MM.1S (cell line): ENCODE results near the gene PARP8.

Experiments
- DNase-seq: peaks from one replicate; pipeline ENCODE4 v3.0.0-alpha.2; 2015
- H2AFZ ChIP-seq: fragments of 300-600 bp; sonication (generic); 2 replicates; pipeline ENCODE4 v1.6.0; 2016; ENCODE audit warnings: antibody characterized with exemption, low read length
- H3F3A ChIP-seq: fragments of 300-600 bp; sonication (generic); 2 replicates; pipeline ENCODE4 v1.6.1; 2016; ENCODE audit warnings: mild to moderate bottlenecking, antibody characterized with exemption, low read length, moderate library complexity, mixed read lengths; ENCODE audit not compliant: insufficient read depth
- H3K27ac ChIP-seq: fragments of 300-600 bp; sonication (generic); 2 replicates; pipeline ENCODE4 v1.5.1; 2016; ENCODE audit warnings: mild to moderate bottlenecking, low read length
- H3K27me3 ChIP-seq: fragments of 300-600 bp; sonication (generic); replicated peaks from 2 replicates; pipeline ENCODE4 v1.6.0; 2016; ENCODE audit warnings: low read length; ENCODE audit not compliant: insufficient read depth
- H3K36me3 ChIP-seq: fragments of 300-600 bp; sonication (generic); replicated peaks from 2 replicates; pipeline ENCODE4 v1.6.1; 2016; ENCODE audit warnings: mild to moderate bottlenecking, low read length, mixed read lengths; ENCODE audit not compliant: insufficient read depth
- H3K4me1 ChIP-seq: fragments of 300-600 bp; sonication (generic); 2 replicates; pipeline ENCODE4 v1.6.1; 2016; ENCODE audit warnings: low read length, mixed read lengths
- H3K4me2 ChIP-seq: fragments of 300-600 bp; sonication (generic); 2 replicates; pipeline ENCODE4 v1.6.0; 2016; ENCODE audit warnings: low read depth, low read length
- H3K4me3 ChIP-seq: fragments of 300-600 bp; sonication (generic); 2 replicates; pipeline ENCODE4 v1.5.1; 2016; ENCODE audit warnings: low read length, mixed read lengths
- H3K79me2 ChIP-seq: fragments of 300-600 bp; sonication (generic); 2 replicates; pipeline ENCODE4 v1.6.1; 2016; ENCODE audit warnings: mixed run types, low read length, mixed read lengths
- H3K9ac ChIP-seq: fragments of 300-600 bp; sonication (generic); 2 replicates; pipeline ENCODE4 v1.6.1; 2016; ENCODE audit warnings: low read length, mixed read lengths
- H3K9me2 ChIP-seq: fragments of 300-600 bp; sonication (generic); replicated peaks from 2 replicates; pipeline ENCODE4 v1.6.1; 2016; ENCODE audit warnings: mild to moderate bottlenecking, low read length, mixed read lengths; ENCODE audit not compliant: insufficient read depth
- H3K9me3 ChIP-seq: fragments of 300-600 bp; sonication (generic); replicated peaks from 2 replicates; pipeline ENCODE4 v1.6.1; 2016; ENCODE audit warnings: mild to moderate bottlenecking, low read length, mixed read lengths; ENCODE audit not compliant: insufficient read depth
- H4K20me1 ChIP-seq: fragments of 300-600 bp; sonication (generic); 2 replicates; pipeline ENCODE4 v1.6.1; 2016; ENCODE audit warnings: mild to moderate bottlenecking, low read length, moderate library complexity, mixed read lengths; ENCODE audit not compliant: insufficient read depth
- CTCF ChIP-seq: fragments of 300-600 bp; sonication (generic); IDR thresholded peaks from 2 replicates; pipeline ENCODE4 v1.5.1; 2016; ENCODE audit warnings: antibody characterized with exemption, low read length, mixed read lengths
- EZH2 ChIP-seq: fragments of 300-600 bp; sonication (generic); optimal IDR thresholded peaks from 2 replicates; pipeline ENCODE3; 2017; ENCODE audit warnings: low read depth, mild to moderate bottlenecking, antibody characterized with exemption, low read length, mixed read lengths
- EZH2phosphoT487 ChIP-seq: fragments of 300-600 bp; sonication (generic); IDR thresholded peaks from 2 replicates; pipeline ENCODE4 v1.6.1; 2018; ENCODE audit warnings: antibody characterized with exemption, low read length

PARP8 gene

GRCh38 chr5:50799596-50799995 is 133.2 kb downstream of the PARP8 start:
- H3K36me3 ChIP-seq, result no peaks in the 10 kb centered on the region

DNA sequence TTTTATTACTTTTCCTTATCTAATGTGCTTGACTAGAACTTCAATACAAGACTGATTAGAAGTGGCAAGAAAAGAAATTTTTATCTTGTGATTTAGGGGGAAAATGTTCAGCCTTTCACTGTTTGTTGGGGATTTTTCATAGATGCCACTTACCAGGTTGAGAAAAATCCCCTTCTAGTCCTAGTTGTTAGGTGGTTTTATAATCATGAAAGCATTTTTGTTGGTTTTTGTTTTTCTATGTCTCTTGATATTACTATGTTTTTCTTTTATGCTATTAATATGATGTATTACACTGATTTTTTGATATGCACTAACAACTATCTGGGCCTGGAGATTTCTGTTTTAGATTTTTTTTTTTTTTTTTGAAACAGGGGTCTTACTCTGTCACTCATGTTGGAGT is 134.0 kb downstream of the PARP8 start:
- Histone ChIP-seq H3K27ac (no peak overlapping the region), H3K9me2 (no peaks in the 10 kb centered on the region), H3F3A (no peaks in the 10 kb centered on the region), H3K27me3 (no peaks in the 10 kb centered on the region), H3K4me1 (no peaks in the 10 kb centered on the region), H3K4me3 (no peak overlapping the region), H3K9ac (no peak overlapping the region), H3K79me2 (no peaks in the 10 kb centered on the region), H3K4me2 (no peak overlapping the region), H4K20me1 (no peaks in the 10 kb centered on the region), H2AFZ (no peak overlapping the region), H3K9me3 (no peaks in the 10 kb centered on the region), H3K36me3 (no peaks in the 10 kb centered on the region)
- no peak for TF ChIP-seq CTCF
- TF ChIP-seq EZH2phosphoT487, result no peak
- TF ChIP-seq EZH2, result no peak
- DNase-seq, result no peak

More at GRCh38 chr5:50799596-50799995, 133.2 kb downstream of the PARP8 start:
- Histone ChIP-seq H3F3A (no peaks in the 10 kb centered on the region), H3K4me3 (no peak overlapping the region), H3K4me2 (no peak overlapping the region), H3K79me2 (no peaks in the 10 kb centered on the region), H3K4me1 (no peaks in the 10 kb centered on the region), H3K27me3 (no peaks in the 10 kb centered on the region), H3K9me2 (no peaks in the 10 kb centered on the region), H4K20me1 (no peaks in the 10 kb centered on the region), H3K9me3 (no peaks in the 10 kb centered on the region), H3K27ac (no peak overlapping the region), H3K9ac (no peak overlapping the region), H2AFZ (no peak overlapping the region)
- TF ChIP-seq CTCF, result no peak
- no peak for TF ChIP-seq EZH2phosphoT487
- no peak for TF ChIP-seq EZH2
- DNase-seq, result no peak

GRCh38 chr5:50807661-50808060 is 141.2 kb downstream of the PARP8 start:
- H3K9me2 ChIP-seq, result no peaks in the 10 kb centered on the region
- no peaks in the 10 kb centered on the region for H3K36me3 ChIP-seq
- H3F3A ChIP-seq, result no peaks in the 10 kb centered on the region
- H3K4me1 ChIP-seq, result no peaks in the 10 kb centered on the region
- TF ChIP-seq EZH2 (no peak), CTCF (no peak), EZH2phosphoT487 (no peak)
- H3K9ac ChIP-seq, result no peak overlapping the region
- H3K9me3 ChIP-seq, result no peaks in the 10 kb centered on the region
- H3K4me2 ChIP-seq, result no peak overlapping the region
- no peak overlapping the region for H3K27ac ChIP-seq
- H2AFZ ChIP-seq, result no peak overlapping the region
- no peaks in the 10 kb centered on the region for H3K27me3 ChIP-seq
- H4K20me1 ChIP-seq, result no peaks in the 10 kb centered on the region
- no peak overlapping the region for H3K4me3 ChIP-seq
- no peaks in the 10 kb centered on the region for H3K79me2 ChIP-seq
- no peak for DNase-seq
